Small intestine (tissue), 7 donors: ENCODE measurements around the gene PLPP4. TPM values are rescaled to one million over a fixed set of nuclear protein-coding genes. Genes with fewer than 3 reads are reported as not detected.

ENCODE experiments used
- DNase-seq, 2 donors: peaks; one replicate each; pipeline versions ENCODE4 v3.0.0 to v3.0.0-alpha.2; 2013
- FAIRE-seq: peaks from 2 replicates; lab custom pipeline; 2012; peaks lifted over from hg19 to GRCh38; lab: Jason Lieb, UNC
- H3K27ac ChIP-seq, 3 donors: one replicate each; pipeline ENCODE4 v1.5.1; 2013; ENCODE audit warnings: low read length in 2 of 3, mild to moderate bottlenecking in 2 of 3, control low read depth in 1 of 3, inconsistent platforms in 1 of 3, low read depth in 1 of 3, moderate library complexity in 1 of 3
- H3K27me3 ChIP-seq, 3 donors: one replicate each; pipeline ENCODE4 v1.6.1; 2013; ENCODE audit warnings: low read length in 3 of 3, inconsistent platforms in 1 of 3; ENCODE audit not compliant: control insufficient read depth in 3 of 3, insufficient read depth in 3 of 3
- H3K36me3 ChIP-seq, 3 donors: one replicate each; pipeline ENCODE4 v1.6.1; 2013; ENCODE audit warnings: low read length in 3 of 3, inconsistent platforms in 1 of 3, low read depth in 1 of 3, mild to moderate bottlenecking in 1 of 3, moderate library complexity in 1 of 3; ENCODE audit not compliant: control insufficient read depth in 3 of 3, insufficient read depth in 2 of 3
- H3K4me1 ChIP-seq, 3 donors: one replicate each; pipeline ENCODE4 v1.6.1; 2013; ENCODE audit warnings: low read length in 2 of 3, inconsistent platforms in 1 of 3, low read depth in 1 of 3, mild to moderate bottlenecking in 1 of 3, moderate library complexity in 1 of 3; ENCODE audit not compliant: control insufficient read depth in 3 of 3, insufficient read depth in 2 of 3
- H3K4me3 ChIP-seq, 3 donors: one replicate each; pipeline ENCODE4 v1.5.1; 2013; ENCODE audit warnings: low read length in 3 of 3, control low read depth in 1 of 3, inconsistent platforms in 1 of 3, low read depth in 1 of 3, mild to moderate bottlenecking in 1 of 3, moderate library complexity in 1 of 3
- H3K9me3 ChIP-seq, 2 donors: one replicate each; pipeline ENCODE4 v1.6.1; 2013; ENCODE audit warnings: low read depth in 1 of 2, low read length in 1 of 2; ENCODE audit not compliant: control insufficient read depth in 2 of 2, insufficient read depth in 1 of 2
- WGBS, 3 donors: extraction: QIAGEN DNeasy Blood & Tissue Kit; methylation state at CpG; one replicate each; pipeline ENCODE4 v1.1.7; 2013; 5-methylcytosine and 5-hydroxymethylcytosine counted together
- polyA plus RNA-seq, 4 donors: library from polyadenylated mRNA; stranded (reverse) in 3 of 4; unstranded in 1 of 4; fragments of 200-250 nt in 3 of 4; fragments of 120-200 nt in 1 of 4; gene quantifications; one replicate each; pipeline versions ENCODE4 v1.2.1 to v1.2.3, GENCODE V29; 2013
- donor health status: healthy with polysubstance abuse.
- donor health status: control.
- donor health status: control.
- donor health status: Bipolar disorder and iron deficiency.
- donor health status: healthy.

Gene PLPP4
- polyA plus RNA-seq, 4 donors, result 0.60 TPM; not detected in 3

DNA sequence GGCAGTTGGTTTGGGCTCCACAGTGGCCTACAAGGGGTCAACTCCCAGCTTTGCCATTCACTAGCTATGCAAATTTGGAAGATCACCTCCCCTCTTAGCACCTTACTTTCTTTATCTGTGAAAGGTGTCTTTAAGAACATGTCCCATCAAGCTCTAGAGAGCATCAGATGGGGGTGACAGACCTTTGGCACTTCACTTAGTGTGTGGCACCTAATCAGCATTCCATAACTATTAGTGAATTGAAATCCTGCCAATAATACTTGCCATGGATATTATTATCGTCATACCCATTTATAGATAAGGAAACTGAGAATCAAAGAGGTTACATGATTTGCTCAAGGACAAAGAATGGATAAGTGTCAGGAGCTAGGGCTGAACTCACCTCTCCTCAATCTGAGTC lies 51.9 kb downstream of the PLPP4 start:
- no peak for FAIRE-seq
- 10 to 80% (median 45%) methylated on average over 1 of the region's 1 CpG for WGBS, 3 donors
- H3K4me3 ChIP-seq, result no peak overlapping the region

DNA sequence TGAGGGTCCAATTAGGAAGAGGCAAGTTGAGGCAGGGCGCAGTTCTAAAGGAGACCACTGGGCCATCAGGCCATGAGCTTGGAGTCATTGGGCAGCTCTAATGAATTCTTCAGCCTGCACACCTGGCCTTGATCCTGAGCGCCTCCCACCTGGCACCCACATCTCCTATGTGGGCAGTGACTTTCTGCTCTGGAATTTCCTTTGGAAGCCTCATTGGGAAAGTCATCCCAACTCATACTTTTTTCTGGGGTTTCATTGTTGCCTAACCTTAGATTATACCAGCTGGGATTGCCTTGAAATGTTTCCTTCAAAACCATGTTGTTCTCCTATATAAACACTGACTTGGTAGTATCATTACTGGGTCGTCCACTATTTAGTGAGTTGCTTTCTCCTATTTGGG lies 54.1 kb downstream of the PLPP4 start:
- Histone ChIP-seq H3K27ac (no peak overlapping the region), H3K4me3 (no peak overlapping the region), H3K27me3 (no peaks in the 10 kb centered on the region), H3K4me1 (no peaks in the 10 kb centered on the region), H3K9me3 (no peaks in the 10 kb centered on the region), H3K36me3 (no peaks in the 10 kb centered on the region)
- DNase-seq (no peak), FAIRE-seq (no peak)
- 74 to 80% (median 76%) methylated on average over 3 of the region's 3 CpGs for WGBS, 3 donors

More for the DNA sequence above, 51.9 kb downstream of the PLPP4 start:
- Histone ChIP-seq H3K9me3 (no peaks in the 10 kb centered on the region), H3K4me1 (no peaks in the 10 kb centered on the region), H3K27me3 (no peaks in the 10 kb centered on the region), H3K27ac (no peak overlapping the region), H3K36me3 (no peaks in the 10 kb centered on the region)
- no peak for DNase-seq

DNA sequence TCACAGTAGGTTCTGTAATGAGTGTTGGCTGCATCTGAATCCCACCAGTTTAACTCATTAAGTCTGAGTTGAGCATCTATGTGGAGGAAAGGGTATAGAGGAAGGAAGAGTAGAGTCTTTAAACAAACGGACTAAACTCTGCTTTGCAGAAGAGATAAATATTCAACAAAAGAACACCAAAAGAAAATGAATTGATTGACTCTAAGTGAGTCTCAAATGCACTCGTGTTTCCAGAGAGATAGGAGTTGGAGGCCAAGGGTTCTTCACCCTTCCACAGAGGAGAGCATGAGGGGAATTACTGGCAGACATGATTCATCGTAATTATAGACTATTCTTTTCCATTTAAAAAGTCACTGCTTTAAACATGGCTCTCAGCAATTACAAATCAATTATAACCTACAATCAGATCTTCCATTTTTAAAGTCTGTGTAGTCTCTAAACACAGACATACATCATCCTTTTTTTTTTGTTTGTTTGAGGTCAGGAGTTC lies 56.3 kb downstream of the PLPP4 start:
- Histone ChIP-seq H3K4me1 (no peaks in the 10 kb centered on the region), H3K36me3 (no peaks in the 10 kb centered on the region), H3K27me3 (no peaks in the 10 kb centered on the region), H3K9me3 (no peaks in the 10 kb centered on the region), H3K27ac (no peak overlapping the region), H3K4me3 (no peak overlapping the region)
- 55 to 62% (median 59%) methylated on average over 3 of the region's 3 CpGs for WGBS, 3 donors
- no peak for FAIRE-seq
- DNase-seq, result no peak

DNA sequence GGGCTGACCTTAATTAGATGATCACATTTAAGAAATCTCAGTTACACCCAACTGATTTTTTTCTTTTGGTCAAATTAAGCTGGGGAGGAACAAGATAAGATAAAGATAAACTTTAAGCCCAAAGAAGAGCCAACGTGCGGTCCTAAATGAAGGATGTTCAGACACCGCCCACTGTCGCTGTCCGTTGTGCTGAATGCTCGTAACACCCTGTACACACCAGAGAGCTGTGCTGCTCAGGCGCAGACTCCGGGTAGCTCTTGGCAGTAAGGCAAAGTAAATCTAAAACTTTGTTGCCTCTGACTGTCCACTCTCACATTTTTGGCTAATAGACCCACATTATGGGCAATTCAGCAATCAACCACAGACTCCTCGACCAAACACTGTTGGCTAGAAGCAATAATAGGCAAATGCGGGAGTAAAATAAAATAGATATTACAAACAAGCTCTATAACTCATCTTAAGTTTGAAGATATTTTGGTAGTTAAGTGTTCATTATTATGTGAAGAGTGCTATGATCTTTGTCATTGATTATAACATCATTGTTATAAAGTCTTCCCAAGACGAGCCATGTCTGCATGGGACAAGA lies 57.1 kb downstream of the PLPP4 start:
- no peaks in the 10 kb centered on the region for H3K27me3 ChIP-seq
- no peaks in the 10 kb centered on the region for H3K9me3 ChIP-seq
- WGBS, 3 donors, result 39 to 53% (median 48%) methylated on average over 11 of the region's 11 CpGs
- no peaks in the 10 kb centered on the region for H3K36me3 ChIP-seq
- no peak overlapping the region for H3K4me3 ChIP-seq
- no peak overlapping the region for H3K27ac ChIP-seq
- no peak for FAIRE-seq
- peak in 1 of 2 donors; percentile 51 for DNase-seq
- no peaks in the 10 kb centered on the region for H3K4me1 ChIP-seq

DNA sequence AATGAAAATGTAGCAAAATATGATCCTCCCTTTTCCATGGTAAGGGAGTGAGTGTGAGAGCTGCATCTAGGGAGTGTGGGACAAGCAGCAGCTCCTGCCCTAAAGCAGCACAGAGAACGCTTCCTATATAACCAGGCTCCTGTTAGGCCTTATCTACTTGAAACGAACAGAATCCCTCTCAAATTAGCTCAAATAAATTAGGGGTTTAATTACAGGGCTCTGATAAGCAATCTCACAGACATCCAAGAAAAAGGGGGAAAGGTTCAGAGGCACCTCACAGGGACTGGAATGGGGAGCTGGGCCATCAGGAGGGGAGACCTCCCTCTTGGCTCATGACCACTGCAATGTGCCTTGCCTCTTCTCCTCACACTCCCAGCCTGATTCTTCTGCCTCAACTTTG lies 57.9 kb downstream of the PLPP4 start:
- H3K27me3 ChIP-seq, result no peaks in the 10 kb centered on the region
- H3K27ac ChIP-seq, result no peak overlapping the region
- no peak for DNase-seq
- H3K4me1 ChIP-seq, result no peaks in the 10 kb centered on the region
- no peaks in the 10 kb centered on the region for H3K9me3 ChIP-seq
- no peak for FAIRE-seq
- no peaks in the 10 kb centered on the region for H3K36me3 ChIP-seq
- 42 to 57% (median 43%) methylated on average over 2 of the region's 2 CpGs for WGBS, 3 donors
- no peak overlapping the region for H3K4me3 ChIP-seq

DNA sequence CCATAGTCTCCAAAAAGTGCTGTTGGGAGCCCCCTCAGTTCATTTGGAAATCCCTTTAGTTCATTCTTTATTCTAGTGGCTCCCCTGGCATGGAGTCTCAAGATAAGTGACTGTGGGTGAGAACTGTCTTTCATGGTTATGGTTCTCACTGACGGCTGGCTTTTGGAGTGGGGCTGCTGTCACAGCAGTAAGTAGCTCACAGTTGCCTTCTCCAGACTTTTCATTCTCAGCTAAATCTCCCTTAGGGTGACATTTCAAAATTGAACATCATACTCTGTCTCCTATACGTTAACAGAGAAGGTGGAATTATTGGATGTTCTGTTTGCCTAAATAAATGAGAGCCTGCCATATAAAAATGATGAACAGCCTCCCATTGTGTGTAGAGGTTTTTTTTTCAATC lies 58.7 kb downstream of the PLPP4 start:
- Histone ChIP-seq H3K27me3 (no peaks in the 10 kb centered on the region), H3K9me3 (no peaks in the 10 kb centered on the region), H3K36me3 (no peaks in the 10 kb centered on the region), H3K4me3 (no peak overlapping the region), H3K27ac (no peak overlapping the region), H3K4me1 (no peaks in the 10 kb centered on the region)
- DNase-seq (no peak), FAIRE-seq (no peak)
- WGBS, 3 donors, result 67 to 85% (median 85%) methylated on average over 2 of the region's 2 CpGs

DNA sequence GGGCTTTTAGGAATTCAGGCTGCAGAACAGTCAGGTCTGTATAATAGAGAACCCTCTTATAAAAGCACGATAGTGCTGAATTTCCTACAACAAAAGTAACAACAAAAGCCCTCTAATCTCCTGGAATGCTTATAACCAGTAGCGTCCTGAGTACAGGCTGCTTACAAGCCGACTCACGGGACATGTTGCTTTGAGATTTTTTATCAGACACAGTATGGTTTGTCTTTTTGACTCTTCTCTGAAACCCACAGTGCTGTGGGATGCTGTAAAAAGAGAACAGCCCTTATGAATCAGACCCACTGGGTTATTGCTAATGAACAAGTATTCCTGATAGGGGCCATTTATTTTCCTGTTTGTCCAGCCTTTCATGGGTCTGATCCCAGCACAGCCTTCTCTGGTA lies 59.4 kb downstream of the PLPP4 start:
- H3K27ac ChIP-seq, result no peak overlapping the region
- H3K4me1 ChIP-seq, result no peaks in the 10 kb centered on the region
- no peaks in the 10 kb centered on the region for H3K9me3 ChIP-seq
- no peak for DNase-seq
- no peak overlapping the region for H3K4me3 ChIP-seq
- WGBS, 3 donors, result 81 to 83% (median 82%) methylated on average over 4 of the region's 4 CpGs
- no peaks in the 10 kb centered on the region for H3K27me3 ChIP-seq
- no peak for FAIRE-seq
- H3K36me3 ChIP-seq, result no peaks in the 10 kb centered on the region

DNA sequence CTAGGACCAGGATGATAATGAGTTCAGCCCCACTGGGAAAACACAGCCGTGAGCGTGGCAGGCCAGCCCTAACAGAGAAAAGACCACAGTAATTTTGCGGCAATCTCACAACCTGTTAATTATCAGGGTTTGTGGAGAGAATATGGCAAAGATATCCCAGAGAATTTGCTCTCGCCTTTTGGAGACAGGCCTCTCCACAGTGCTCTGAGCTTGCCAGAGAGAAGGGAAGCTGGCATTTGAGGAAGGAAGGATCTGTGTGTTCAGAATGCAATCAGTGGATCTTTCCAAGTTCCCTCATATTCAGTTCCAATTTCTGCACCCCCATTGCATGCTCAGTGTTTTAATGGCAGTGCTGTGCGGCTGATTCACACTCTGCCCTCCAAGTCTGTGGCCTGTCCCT lies 60.2 kb downstream of the PLPP4 start:
- DNase-seq (no peak), FAIRE-seq (no peak)
- Histone ChIP-seq H3K4me1 (no peaks in the 10 kb centered on the region), H3K36me3 (no peaks in the 10 kb centered on the region), H3K27me3 (no peaks in the 10 kb centered on the region), H3K9me3 (no peaks in the 10 kb centered on the region), H3K4me3 (no peak overlapping the region), H3K27ac (no peak overlapping the region)
- 75 to 86% (median 77%) methylated on average over 5 of the region's 5 CpGs for WGBS, 3 donors
